SK-N-SH (cell line): Measurements from ENCODE around the gene AMACR. TPM values are rescaled to one million over a fixed set of nuclear protein-coding genes. Genes with fewer than 3 reads are reported as not detected.

Source experiments
- CTCF ChIA-PET: fragments of 300-600, 350-600 bp; formaldehyde crosslinking; extraction: SDS; loops from one replicate; lab custom pipeline; 2021; lab: Yijun Ruan, JAX
- POLR2A ChIA-PET: fragments of 350-600 bp; sonication (Branson Sonifier 250); formaldehyde crosslinking; extraction: SDS; loops from one replicate; lab custom pipeline; 2020; ENCODE audit warnings: antibody characterized with exemption, inconsistent platforms; lab: Yijun Ruan, JAX
- DNase-seq: peaks from one replicate; pipeline ENCODE4 v3.0.0; 2012
- H2AFZ ChIP-seq: fragments of 200-600 bp; sonication (generic); 2 replicates; pipeline ENCODE4 v1.8.1; 2016; ENCODE audit warnings: antibody characterized with exemption, mild to moderate bottlenecking, low read depth
- H3F3A ChIP-seq: fragments of 200-600 bp; sonication (generic); replicated peaks from 2 replicates; pipeline ENCODE3; 2016; ENCODE audit warnings: antibody characterized with exemption, mild to moderate bottlenecking; ENCODE audit not compliant: insufficient read depth
- H3K27ac ChIP-seq, 2 experiments: fragments of 200-500 bp in 1 of 2; fragments of 200-600 bp in 1 of 2; sonication (Bioruptor generic) in 1 of 2; sonication (generic), shearing (Covaris generic) in 1 of 2; 2 replicates each; pipeline versions ENCODE4 v1.5.1 to v1.6.1; 2014 to 2016; ENCODE audit warnings: low read depth in 2 of 2, inconsistent platforms in 1 of 2, low read length in 1 of 2, mild to moderate bottlenecking in 1 of 2, mixed read lengths in 1 of 2
- H3K27me3 ChIP-seq: fragments of 200-600 bp; sonication (generic), shearing (Covaris generic); 2 replicates; pipeline ENCODE4 v1.6.1; 2016; ENCODE audit warnings: mixed run types; ENCODE audit not compliant: insufficient read depth
- H3K36me3 ChIP-seq, 2 experiments: fragments of 200-500 bp in 1 of 2; fragments of 200-600 bp in 1 of 2; sonication (Bioruptor generic) in 1 of 2; sonication (generic) in 1 of 2; replicated peaks in 1 of 2; 2 replicates each; pipeline versions ENCODE3 to v1.5.1; 2014 to 2016; ENCODE audit warnings: low read length in 1 of 2, mild to moderate bottlenecking in 1 of 2; ENCODE audit not compliant: insufficient read depth in 2 of 2, control insufficient read depth in 1 of 2
- H3K4me1 ChIP-seq, 2 experiments: fragments of 200-500 bp in 1 of 2; fragments of 200-600 bp in 1 of 2; sonication (Bioruptor generic) in 1 of 2; sonication (generic), shearing (Covaris generic) in 1 of 2; 2 replicates each; pipeline versions ENCODE4 v1.5.1 to v1.6.1; 2014 to 2016; ENCODE audit warnings: low read depth in 1 of 2, low read length in 1 of 2, mixed run types in 1 of 2; ENCODE audit not compliant: insufficient read depth in 2 of 2, control insufficient read depth in 1 of 2
- H3K4me2 ChIP-seq: fragments of 200-600 bp; sonication (generic), shearing (Covaris generic); 2 replicates; pipeline ENCODE4 v1.6.1; 2017; ENCODE audit warnings: mixed run types
- H3K4me3 ChIP-seq, 2 experiments: fragments of 200-500 bp in 1 of 2; fragments of 200-600 bp in 1 of 2; sonication (Bioruptor generic) in 1 of 2; sonication (generic), shearing (Covaris generic) in 1 of 2; 2 replicates each; pipeline versions ENCODE4 v1.5.1 to v1.8.1; 2014 to 2016; ENCODE audit warnings: low read depth in 2 of 2, inconsistent platforms in 1 of 2, low read length in 1 of 2, mild to moderate bottlenecking in 1 of 2, mixed read lengths in 1 of 2, moderate library complexity in 1 of 2
- H3K79me2 ChIP-seq: fragments of 200-600 bp; sonication (generic); 2 replicates; pipeline ENCODE4 v1.8.1; 2017; ENCODE audit warnings: mild to moderate bottlenecking; ENCODE audit not compliant: insufficient read depth
- H3K9ac ChIP-seq: fragments of 200-600 bp; sonication (generic); 2 replicates; pipeline ENCODE4 v1.6.1; 2017; ENCODE audit warnings: mixed run types
- H3K9me2 ChIP-seq: fragments of 200-600 bp; sonication (generic); 2 replicates; pipeline ENCODE4 v1.6.1; 2017; ENCODE audit warnings: mixed run types
- H3K9me3 ChIP-seq: fragments of 200-600 bp; sonication (generic); 2 replicates; pipeline ENCODE4 v1.6.1; 2017; ENCODE audit warnings: mixed run types, mild to moderate bottlenecking, moderate library complexity
- H4K20me1 ChIP-seq: fragments of 200-600 bp; sonication (generic); 2 replicates; pipeline ENCODE4 v1.6.1; 2017; ENCODE audit warnings: mild to moderate bottlenecking, mixed run types; ENCODE audit not compliant: insufficient read depth
- CHD2 ChIP-seq: fragments of 150-350 bp; IDR thresholded peaks from 2 replicates; pipeline ENCODE4 v1.6.1; 2018; ENCODE audit warnings: low read length; ENCODE audit not compliant: partially characterized antibody
- ELF1 ChIP-seq: IDR thresholded peaks from 2 replicates; pipeline ENCODE4 v1.4.0; 2012
- EZH2phosphoT487 ChIP-seq: fragments of 200-600 bp; sonication (generic); IDR thresholded peaks from 2 replicates; pipeline ENCODE4 v1.6.1; 2017; ENCODE audit warnings: low read depth, mixed run types, mild to moderate bottlenecking, antibody characterized with exemption, moderate library complexity, borderline replicate concordance
- FOSL2 ChIP-seq: IDR thresholded peaks from 2 replicates; pipeline ENCODE4 v1.4.0; 2012; ENCODE audit warnings: low read depth, mild to moderate bottlenecking, moderate library complexity, borderline replicate concordance
- FOXJ3 ChIP-seq: sonication (generic); formaldehyde crosslinking; IDR thresholded peaks from 2 replicates; pipeline ENCODE4 v1.5.1; 2020; ENCODE audit warnings: mild to moderate bottlenecking, missing genetic modification reagents
- FOXM1 ChIP-seq: IDR thresholded peaks from 2 replicates; pipeline ENCODE4 v1.4.0; 2012; ENCODE audit warnings: low read depth, mild to moderate bottlenecking
- GABPA ChIP-seq: IDR thresholded peaks from 2 replicates; pipeline ENCODE4 v1.4.0; 2012; ENCODE audit warnings: low read depth, mild to moderate bottlenecking
- GATA2 ChIP-seq: sonication (generic); formaldehyde crosslinking; IDR thresholded peaks from 2 replicates; pipeline ENCODE4 v1.5.0; 2020; ENCODE audit warnings: mild to moderate bottlenecking, missing genetic modification reagents
- JUND ChIP-seq: IDR thresholded peaks from 2 replicates; pipeline ENCODE4 v1.4.0; 2012
- MAX ChIP-seq: IDR thresholded peaks from 2 replicates; pipeline ENCODE4 v1.4.0; 2012; ENCODE audit warnings: low read depth
- MEF2A ChIP-seq: IDR thresholded peaks from 2 replicates; pipeline ENCODE4 v1.4.0; 2012; ENCODE audit warnings: low read depth, borderline replicate concordance
- MXI1 ChIP-seq: IDR thresholded peaks from 2 replicates; pipeline ENCODE4 v1.6.1; 2012; ENCODE audit warnings: mild to moderate bottlenecking, low read depth, low read length, improper control_type of control experiment
- NFIC ChIP-seq: IDR thresholded peaks from 2 replicates; pipeline ENCODE4 v1.4.0; 2012; ENCODE audit warnings: borderline replicate concordance
- PBX3 ChIP-seq: IDR thresholded peaks from 2 replicates; pipeline ENCODE4; 2012
- POLR2AphosphoS5 ChIP-seq: IDR thresholded peaks from 2 replicates; pipeline ENCODE4 v1.6.1; 2012; ENCODE audit warnings: low read depth, low read length
- RAD21 ChIP-seq: IDR thresholded peaks from 2 replicates; pipeline ENCODE4 v1.6.1; 2012; ENCODE audit warnings: mild to moderate bottlenecking, low read length
- RFX5 ChIP-seq: IDR thresholded peaks from 2 replicates; pipeline ENCODE4 v1.6.1; 2012; ENCODE audit warnings: mild to moderate bottlenecking, improper control_type of control experiment, low read length
- TAF1 ChIP-seq: IDR thresholded peaks from 2 replicates; pipeline ENCODE4 v1.6.1; 2012; ENCODE audit warnings: low read depth, mild to moderate bottlenecking, low read length, moderate library complexity, borderline replicate concordance
- TEAD4 ChIP-seq: IDR thresholded peaks from 2 replicates; pipeline ENCODE4 v1.4.0; 2012; ENCODE audit warnings: mild to moderate bottlenecking, borderline replicate concordance; ENCODE audit not compliant: insufficient read depth
- USF2 ChIP-seq: fragments of 150-350 bp; IDR thresholded peaks from 2 replicates; pipeline ENCODE4 v1.6.1; 2017; ENCODE audit warnings: antibody characterized with exemption, low read length, low read depth, borderline replicate concordance
- YY1 ChIP-seq: IDR thresholded peaks from 2 replicates; pipeline ENCODE4 v1.4.0; 2012; ENCODE audit warnings: low read depth, mild to moderate bottlenecking
- WGBS: methylation state at CpG from one replicate; pipeline ENCODE4 v1.1.6; 2017; ENCODE audit warnings: low lambda C conversion rate; 5-methylcytosine and 5-hydroxymethylcytosine counted together
- polyA plus RNA-seq, 3 experiments: library from polyadenylated mRNA; depleted of rRNA; stranded (reverse); fragments of >200 nt; gene quantifications; 2 replicates each; pipeline ENCODE4 v1.2.3, GENCODE V29; 2012
- TF ChIP-seq, protein P1 (sequence below): IDR thresholded peaks from 2 replicates; pipeline ENCODE4 v1.4.0; 2012; ENCODE audit warnings: low read depth, borderline replicate concordance
- TF ChIP-seq, protein P2 (sequence below): IDR thresholded peaks from 2 replicates; pipeline ENCODE4 v1.4.0; 2012; ENCODE audit warnings: low read depth, borderline replicate concordance

AMACR gene
- polyA plus RNA-seq, 1 of the 3 experiments (the other 2 are of a cell fraction): 11.8 TPM

DNA sequence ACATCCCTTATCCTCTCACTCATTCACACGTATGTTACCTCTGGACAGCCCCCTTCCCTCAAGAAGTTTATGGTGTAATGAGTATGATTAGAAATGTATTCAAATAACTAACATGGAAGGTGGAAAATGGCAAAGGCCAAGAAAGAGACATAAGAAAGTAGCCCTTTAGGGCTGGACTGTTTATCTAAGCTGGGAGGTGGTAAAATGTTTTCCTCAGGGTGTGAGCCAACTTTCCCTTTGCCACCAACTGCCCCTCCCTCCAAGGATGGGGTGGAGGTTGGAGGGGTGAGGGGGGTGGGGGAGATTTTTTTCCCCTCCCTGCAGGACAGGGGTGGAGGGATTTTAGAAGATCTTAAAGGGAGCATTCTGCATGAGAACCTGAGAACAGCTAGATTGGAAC lies 31.5 kb downstream of the AMACR start:
- Histone ChIP-seq H3K4me2 (no peak overlapping the region), H2AFZ (no peak overlapping the region), H3K9me3 (no peaks in the 10 kb centered on the region), H3K9me2 (no peaks in the 10 kb centered on the region), H3K27ac (no peak overlapping the region), H3K79me2 (no peaks in the 10 kb centered on the region), H3K4me3 (no peak overlapping the region), H3K27me3 (no peaks in the 10 kb centered on the region), H3K36me3 (no peaks in the 10 kb centered on the region), H4K20me1 (no peaks in the 10 kb centered on the region), H3K4me1 (no peaks in the 10 kb centered on the region), H3F3A (no peaks in the 10 kb centered on the region), H3K9ac (no peak overlapping the region)
- CTCF ChIA-PET: no interaction called here
- TF ChIP-seq USF2 (no peak), FOXM1 (no peak), RFX5 (no peak), NFIC (no peak), MEF2A (no peak), CHD2 (no peak), MXI1 (no peak), TEAD4 (no peak), ELF1 (no peak), POLR2AphosphoS5 (no peak)
- TF ChIP-seq, protein P1, sequence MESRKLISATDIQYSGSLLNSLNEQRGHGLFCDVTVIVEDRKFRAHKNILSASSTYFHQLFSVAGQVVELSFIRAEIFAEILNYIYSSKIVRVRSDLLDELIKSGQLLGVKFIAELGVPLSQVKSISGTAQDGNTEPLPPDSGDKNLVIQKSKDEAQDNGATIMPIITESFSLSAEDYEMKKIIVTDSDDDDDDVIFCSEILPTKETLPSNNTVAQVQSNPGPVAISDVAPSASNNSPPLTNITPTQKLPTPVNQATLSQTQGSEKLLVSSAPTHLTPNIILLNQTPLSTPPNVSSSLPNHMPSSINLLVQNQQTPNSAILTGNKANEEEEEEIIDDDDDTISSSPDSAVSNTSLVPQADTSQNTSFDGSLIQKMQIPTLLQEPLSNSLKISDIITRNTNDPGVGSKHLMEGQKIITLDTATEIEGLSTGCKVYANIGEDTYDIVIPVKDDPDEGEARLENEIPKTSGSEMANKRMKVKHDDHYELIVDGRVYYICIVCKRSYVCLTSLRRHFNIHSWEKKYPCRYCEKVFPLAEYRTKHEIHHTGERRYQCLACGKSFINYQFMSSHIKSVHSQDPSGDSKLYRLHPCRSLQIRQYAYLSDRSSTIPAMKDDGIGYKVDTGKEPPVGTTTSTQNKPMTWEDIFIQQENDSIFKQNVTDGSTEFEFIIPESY: no peak
- POLR2A ChIA-PET: no interaction called here
- DNase-seq: no peak
- 39% methylated on average over 1 of the region's 1 CpG for WGBS

GRCh38 chr5:33975852-33976251 lies 32.0 kb downstream of the AMACR start:
- Histone ChIP-seq H3K79me2 (no peaks in the 10 kb centered on the region), H3K9me3 (no peaks in the 10 kb centered on the region), H3K4me3 (no peak overlapping the region), H3K4me2 (no peak overlapping the region), H3K36me3 (no peaks in the 10 kb centered on the region), H3K9ac (no peak overlapping the region), H3K27ac (no peak overlapping the region), H3K27me3 (no peaks in the 10 kb centered on the region), H3F3A (no peaks in the 10 kb centered on the region), H3K9me2 (no peaks in the 10 kb centered on the region), H4K20me1 (no peaks in the 10 kb centered on the region), H2AFZ (no peak overlapping the region), H3K4me1 (no peaks in the 10 kb centered on the region)
- DNase-seq: no peak
- ChIA-PET POLR2A (no interaction called here), CTCF (no interaction called here)
- WGBS: 41% methylated on average over 5 of the region's 5 CpGs
- TF ChIP-seq FOXJ3 (CRISPR knock-in tag) (no peak), MAX (no peak), GABPA (no peak), JUND (no peak), PBX3 (no peak), RAD21 (no peak), MEF2A (no peak), FOSL2 (no peak), MXI1 (no peak), YY1 (no peak), ELF1 (no peak), EZH2phosphoT487 (no peak), POLR2AphosphoS5 (no peak), GATA2 (CRISPR knock-in tag) (no peak), TAF1 (no peak)
- TF ChIP-seq, protein P1: no peak
- TF ChIP-seq, protein P2, sequence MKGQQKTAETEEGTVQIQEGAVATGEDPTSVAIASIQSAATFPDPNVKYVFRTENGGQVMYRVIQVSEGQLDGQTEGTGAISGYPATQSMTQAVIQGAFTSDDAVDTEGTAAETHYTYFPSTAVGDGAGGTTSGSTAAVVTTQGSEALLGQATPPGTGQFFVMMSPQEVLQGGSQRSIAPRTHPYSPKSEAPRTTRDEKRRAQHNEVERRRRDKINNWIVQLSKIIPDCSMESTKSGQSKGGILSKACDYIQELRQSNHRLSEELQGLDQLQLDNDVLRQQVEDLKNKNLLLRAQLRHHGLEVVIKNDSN: no peak
